ENCODE results near the gene OSBPL10.
A peak's percentile ranks its signal among the peaks of the same experiment; 100 is the strongest.

Gene OSBPL10

DNA sequence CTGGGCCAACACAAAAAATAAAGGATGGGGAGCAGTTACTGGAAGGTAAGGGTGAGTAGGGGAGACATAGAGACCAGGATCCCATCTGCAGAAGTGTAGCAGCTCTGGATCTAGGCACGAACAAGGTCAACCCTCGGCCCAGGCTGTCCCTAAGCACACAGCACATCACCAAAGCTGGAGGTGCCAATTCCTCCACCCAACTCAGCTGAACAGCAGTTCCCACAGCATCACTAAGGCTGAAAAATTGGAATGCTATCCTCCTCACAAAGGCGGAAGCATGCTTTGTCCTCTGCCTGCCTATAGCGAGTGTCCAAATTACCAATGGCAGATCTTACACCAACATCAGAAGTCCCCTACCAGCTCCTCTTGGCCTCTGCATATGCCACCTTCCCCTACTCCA is 33.9 kb downstream of the OSBPL10 start:
- Histone ChIP-seq H2AFZ (ENCODE audit: low read depth, low read length) (peak overlapping the region; percentile 1; the same call in 1 of the 2 replicates), H3K27me3 (ENCODE audit: low read depth, low read length) (no peaks in the 10 kb centered on the region), H4K20me1 (ENCODE audit: insufficient read depth, low read length) (no peaks in the 10 kb centered on the region), H3K27ac (ENCODE audit: low read length) (peak overlapping the region; percentile 90), H3K36me3 (replicated peaks; ENCODE audit: low read depth, low read length) (peaks cover 25% of the 10 kb centered on the region), H3K9me3 (ENCODE audit: insufficient read depth, low read length) (peaks cover 15% of the 10 kb centered on the region), H3K4me3 (ENCODE audit: low read length) (peak overlapping the region; percentile 53), H3K79me2 (ENCODE audit: low read length) (peaks cover 65% of the 10 kb centered on the region), H3K4me1 (ENCODE audit: low read length) (peaks cover 78% of the 10 kb centered on the region), H3K4me2 (ENCODE audit: low read length) (peak overlapping the region; percentile 70), H3K9ac (ENCODE audit: low read length) (peak overlapping the region; percentile 67)
- TF ChIP-seq, protein P1, sequence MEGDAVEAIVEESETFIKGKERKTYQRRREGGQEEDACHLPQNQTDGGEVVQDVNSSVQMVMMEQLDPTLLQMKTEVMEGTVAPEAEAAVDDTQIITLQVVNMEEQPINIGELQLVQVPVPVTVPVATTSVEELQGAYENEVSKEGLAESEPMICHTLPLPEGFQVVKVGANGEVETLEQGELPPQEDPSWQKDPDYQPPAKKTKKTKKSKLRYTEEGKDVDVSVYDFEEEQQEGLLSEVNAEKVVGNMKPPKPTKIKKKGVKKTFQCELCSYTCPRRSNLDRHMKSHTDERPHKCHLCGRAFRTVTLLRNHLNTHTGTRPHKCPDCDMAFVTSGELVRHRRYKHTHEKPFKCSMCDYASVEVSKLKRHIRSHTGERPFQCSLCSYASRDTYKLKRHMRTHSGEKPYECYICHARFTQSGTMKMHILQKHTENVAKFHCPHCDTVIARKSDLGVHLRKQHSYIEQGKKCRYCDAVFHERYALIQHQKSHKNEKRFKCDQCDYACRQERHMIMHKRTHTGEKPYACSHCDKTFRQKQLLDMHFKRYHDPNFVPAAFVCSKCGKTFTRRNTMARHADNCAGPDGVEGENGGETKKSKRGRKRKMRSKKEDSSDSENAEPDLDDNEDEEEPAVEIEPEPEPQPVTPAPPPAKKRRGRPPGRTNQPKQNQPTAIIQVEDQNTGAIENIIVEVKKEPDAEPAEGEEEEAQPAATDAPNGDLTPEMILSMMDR (IDR thresholded peaks at IDR 0.05; ENCODE audit: low read depth, low read length) = no peak
- no peak for TF ChIP-seq EZH2phosphoT487 (IDR thresholded peaks at IDR 0.05; ENCODE audit: low read depth)

DNA sequence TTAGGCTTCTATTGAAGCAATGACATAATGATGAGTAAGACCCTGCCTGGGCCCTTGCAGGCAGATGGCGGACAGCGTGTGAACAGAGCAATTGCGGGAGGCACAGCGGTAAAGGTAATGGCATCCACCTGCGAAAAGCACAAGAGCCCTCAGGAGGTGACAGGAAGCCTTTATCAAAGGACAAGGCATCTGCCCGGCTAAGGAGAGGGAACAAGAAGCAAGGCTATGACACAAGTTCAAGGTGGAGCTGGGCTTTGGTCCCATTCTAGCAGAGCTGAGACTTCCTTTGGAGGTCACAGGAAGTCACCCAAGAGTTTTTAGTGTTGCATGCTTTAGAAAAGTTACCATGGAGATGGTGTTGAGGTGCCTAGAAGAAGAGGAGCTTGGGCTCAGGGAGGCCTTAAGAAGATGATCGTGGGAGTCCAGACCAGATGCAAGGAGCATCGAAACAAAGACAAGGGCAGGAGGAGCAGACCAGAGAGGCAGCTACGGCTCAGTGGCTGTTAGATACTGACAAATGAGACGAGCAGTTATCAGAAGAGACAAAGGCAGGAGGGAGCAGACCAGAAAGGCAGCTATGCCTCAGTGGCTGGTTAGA is 34.5 kb downstream of the OSBPL10 start:
- Histone ChIP-seq H3K4me2 (ENCODE audit: low read length) (peak overlapping the region; percentile 70), H3K27me3 (ENCODE audit: low read depth, low read length) (no peaks in the 10 kb centered on the region), H4K20me1 (ENCODE audit: insufficient read depth, low read length) (no peaks in the 10 kb centered on the region), H3K36me3 (replicated peaks; ENCODE audit: low read depth, low read length) (peaks cover 25% of the 10 kb centered on the region), H3K4me3 (ENCODE audit: low read length) (peak overlapping the region; percentile 53), H3K9ac (ENCODE audit: low read length) (peak overlapping the region; percentile 67), H2AFZ (ENCODE audit: low read depth, low read length) (0 out of 2 replicates have a peak overlapping the region, but pooled peaks have one; percentile 0), H3K27ac (ENCODE audit: low read length) (peak overlapping the region; percentile 90), H3K4me1 (ENCODE audit: low read length) (peaks cover 79% of the 10 kb centered on the region), H3K79me2 (ENCODE audit: low read length) (peaks cover 65% of the 10 kb centered on the region), H3K9me3 (ENCODE audit: insufficient read depth, low read length) (peaks cover 15% of the 10 kb centered on the region)
- no peak for TF ChIP-seq EZH2phosphoT487 (IDR thresholded peaks at IDR 0.05; ENCODE audit: low read depth)
- TF ChIP-seq, protein P1 (IDR thresholded peaks at IDR 0.05; ENCODE audit: low read depth, low read length) = no peak

DNA sequence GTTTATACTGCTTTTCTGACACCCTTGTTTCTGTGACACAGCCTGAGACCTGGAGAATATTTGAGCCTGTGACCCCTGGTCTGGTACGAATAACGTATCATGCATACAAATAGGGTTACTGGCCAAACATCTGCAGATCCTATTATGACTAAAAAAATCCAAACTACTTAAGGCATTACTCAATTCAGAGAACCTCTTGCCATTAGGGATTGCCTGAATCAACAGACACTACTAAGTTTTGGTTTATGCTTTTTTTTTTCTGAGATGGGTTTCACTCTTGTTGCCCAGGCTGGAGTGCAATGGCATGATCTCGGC is 35.4 kb downstream of the OSBPL10 start:
- Histone ChIP-seq H3K27ac (ENCODE audit: low read length) (peak overlapping the region; percentile 90), H2AFZ (ENCODE audit: low read depth, low read length) (peak overlapping the region; percentile 9; the same call in 1 of the 2 replicates), H3K4me2 (ENCODE audit: low read length) (peak overlapping the region; percentile 70), H3K4me3 (ENCODE audit: low read length) (peak overlapping the region; percentile 60), H3K79me2 (ENCODE audit: low read length) (peaks cover 63% of the 10 kb centered on the region), H3K27me3 (ENCODE audit: low read depth, low read length) (no peaks in the 10 kb centered on the region), H3K9ac (ENCODE audit: low read length) (peak overlapping the region; percentile 67), H3K36me3 (replicated peaks; ENCODE audit: low read depth, low read length) (peaks cover 21% of the 10 kb centered on the region), H4K20me1 (ENCODE audit: insufficient read depth, low read length) (no peaks in the 10 kb centered on the region), H3K9me3 (ENCODE audit: insufficient read depth, low read length) (peaks cover 11% of the 10 kb centered on the region), H3K4me1 (ENCODE audit: low read length) (peaks cover 80% of the 10 kb centered on the region)
- TF ChIP-seq EZH2phosphoT487 (IDR thresholded peaks at IDR 0.05; ENCODE audit: low read depth) = no peak
- TF ChIP-seq, protein P1 (IDR thresholded peaks at IDR 0.05; ENCODE audit: low read depth, low read length) = no peak

GRCh38 chr3:31943041-31943440 is 38.0 kb downstream of the OSBPL10 start:
- TF ChIP-seq, protein P1 (IDR thresholded peaks at IDR 0.05; ENCODE audit: low read depth, low read length) = no peak
- Histone ChIP-seq H4K20me1 (ENCODE audit: insufficient read depth, low read length) (no peaks in the 10 kb centered on the region), H2AFZ (ENCODE audit: low read depth, low read length) (no peak overlapping the region), H3K4me3 (ENCODE audit: low read length) (peak overlapping the region; percentile 68), H3K4me1 (ENCODE audit: low read length) (peaks cover 67% of the 10 kb centered on the region), H3K79me2 (ENCODE audit: low read length) (peaks cover 56% of the 10 kb centered on the region), H3K9me3 (ENCODE audit: insufficient read depth, low read length) (no peaks in the 10 kb centered on the region), H3K4me2 (ENCODE audit: low read length) (peak overlapping the region; percentile 70), H3K27me3 (ENCODE audit: low read depth, low read length) (no peaks in the 10 kb centered on the region), H3K36me3 (replicated peaks; ENCODE audit: low read depth, low read length) (peaks cover 12% of the 10 kb centered on the region), H3K27ac (ENCODE audit: low read length) (peak overlapping the region; percentile 43; the same call in 1 of the 2 replicates), H3K9ac (ENCODE audit: low read length) (peak overlapping the region; percentile 62; the same call in 1 of the 2 replicates)
